HEK293T (cell line): ENCODE results near the gene SPDYE6.

Experiments used
- BHLHE40 ChIP-seq: fragments of 450-650 bp; IDR thresholded peaks from 2 replicates; pipeline ENCODE4 v1.6.1; 2016; ENCODE audit warnings: mild to moderate bottlenecking, moderate library complexity, borderline replicate concordance
- NFRKB ChIP-seq: fragments of 450-650 bp; IDR thresholded peaks from 2 replicates; pipeline ENCODE4 v1.6.1; 2016; ENCODE audit warnings: mild to moderate bottlenecking, moderate library complexity
- SP1 ChIP-seq: fragments of 450-650 bp; IDR thresholded peaks from 2 replicates; pipeline ENCODE4 v1.6.1; 2017

- no peak for TF ChIP-seq SP1
- TF ChIP-seq BHLHE40, result no peak
- no peak for TF ChIP-seq NFRKB
These were observed 38.8 kb downstream of the SPDYE6 start for GRCh38 chr7:102317231-102318059.
